ENCODE results near the gene MSI1. TPM values are rescaled to one million over a fixed set of nuclear protein-coding genes. Genes with fewer than 3 reads are reported as not detected.

The MSI1 gene
- total and polyA plus RNA-seq, 2 experiments from 2014 or later, result 12.8 to 16.9 TPM

DNA sequence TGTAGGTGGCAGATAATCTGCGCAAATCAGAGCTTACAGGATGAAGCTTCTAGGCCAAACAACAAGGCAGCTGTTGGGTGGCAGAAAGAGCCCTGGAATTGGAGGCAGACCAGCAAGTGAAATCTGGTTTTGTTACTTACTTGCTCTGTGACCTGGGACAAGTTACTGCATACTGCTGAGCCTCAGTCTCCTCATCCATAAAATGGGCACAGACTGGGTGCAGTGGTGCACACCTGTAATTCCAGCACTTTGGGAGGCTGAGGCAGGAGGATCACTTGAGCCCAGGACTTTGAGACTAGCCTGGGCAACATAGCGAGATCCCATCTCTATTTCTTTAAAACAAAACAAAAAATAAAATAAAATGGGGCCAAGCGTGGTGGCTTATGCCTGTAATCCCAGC lies 37.6 kb upstream of the MSI1 start:
- no peak overlapping the region for H3K27ac ChIP-seq (ENCODE audit: low read depth)
- H3K79me2 ChIP-seq (replicated peaks; ENCODE audit: insufficient read depth), result no peaks in the 10 kb centered on the region
- peaks cover 7% of the 10 kb centered on the region; the same call in 1 of the 2 replicates for H3F3A ChIP-seq (replicated peaks; ENCODE audit: low read depth)
- DNase-seq (ENCODE audit: low spot score) (no peak), ATAC-seq (no peak)
- no peaks in the 10 kb centered on the region for H3K9me2 ChIP-seq (ENCODE audit: insufficient read depth)
- H3K27ac Mint-ChIP-seq, result no peak overlapping the region
- H3K9me3 Mint-ChIP-seq, result no peaks in the 10 kb centered on the region
- no peak overlapping the region for H3K4me2 ChIP-seq
- H3K27me3 Mint-ChIP-seq (ENCODE audit: insufficient read depth, low read depth, poor library complexity), result peaks cover 8% of the 10 kb centered on the region
- peaks cover 15% of the 10 kb centered on the region; the same call in 1 of the 2 replicates for H3K4me1 ChIP-seq (ENCODE audit: insufficient read depth)
- no peak overlapping the region for H2AFZ ChIP-seq
- H4K20me1 ChIP-seq (replicated peaks; ENCODE audit: insufficient read depth), result no peaks in the 10 kb centered on the region
- H3K36me3 ChIP-seq (ENCODE audit: insufficient read depth), result no peaks in the 10 kb centered on the region
- H3K36me3 Mint-ChIP-seq (ENCODE audit: low read depth), result no peaks in the 10 kb centered on the region
- no peak overlapping the region for H3K4me3 ChIP-seq
- H3K4me1 Mint-ChIP-seq, result peaks cover 13% of the 10 kb centered on the region
- no peaks in the 10 kb centered on the region for H3K27me3 ChIP-seq (ENCODE audit: insufficient read depth)
- no peak overlapping the region for H3K4me3 Mint-ChIP-seq
- TF ChIP-seq EZH2 (IDR thresholded peaks at IDR 0.05; ENCODE audit: low read depth, unreplicated experiment), result no peak

DNA sequence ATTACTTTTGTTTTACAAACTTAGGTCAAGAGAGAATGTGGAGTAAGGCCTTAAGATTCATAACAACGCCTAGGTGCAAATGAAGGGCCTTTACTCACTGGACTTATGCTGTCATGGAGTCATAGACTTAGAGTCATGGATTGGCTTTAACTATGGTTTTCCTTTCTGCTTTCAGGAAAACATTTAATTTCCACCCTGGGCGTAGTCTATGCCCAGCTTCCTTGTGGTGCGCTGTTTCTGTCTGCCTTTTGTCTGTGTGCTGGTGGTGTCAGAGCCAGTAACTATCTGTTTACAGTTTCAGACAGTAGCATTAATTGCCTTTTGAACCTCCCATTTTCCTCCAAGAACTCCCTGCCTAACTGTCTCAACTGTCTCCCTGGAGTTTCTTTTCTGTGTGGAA lies 37.1 kb upstream of the MSI1 start:
- Histone ChIP-seq H3F3A (replicated peaks; ENCODE audit: low read depth) (peaks cover 7% of the 10 kb centered on the region; the same call in 1 of the 2 replicates), H3K27me3 (ENCODE audit: insufficient read depth) (no peaks in the 10 kb centered on the region), H3K36me3 (ENCODE audit: insufficient read depth) (no peaks in the 10 kb centered on the region), H3K27ac (ENCODE audit: low read depth) (no peak overlapping the region), H3K4me3 (no peak overlapping the region), H3K4me2 (no peak overlapping the region), H3K79me2 (replicated peaks; ENCODE audit: insufficient read depth) (no peaks in the 10 kb centered on the region), H2AFZ (0 out of 2 replicates have a peak overlapping the region, but pooled peaks have one; percentile 18), H3K4me1 (ENCODE audit: insufficient read depth) (peaks cover 19% of the 10 kb centered on the region; the same call in 1 of the 2 replicates), H4K20me1 (replicated peaks; ENCODE audit: insufficient read depth) (no peaks in the 10 kb centered on the region), H3K9me2 (ENCODE audit: insufficient read depth) (no peaks in the 10 kb centered on the region)
- no peak for ATAC-seq
- DNase-seq (ENCODE audit: low spot score), result no peak
- peaks cover 13% of the 10 kb centered on the region for H3K4me1 Mint-ChIP-seq
- no peak overlapping the region for H3K4me3 Mint-ChIP-seq
- H3K27me3 Mint-ChIP-seq (ENCODE audit: insufficient read depth, low read depth, poor library complexity), result peaks cover 10% of the 10 kb centered on the region
- no peak overlapping the region for H3K27ac Mint-ChIP-seq
- no peaks in the 10 kb centered on the region for H3K36me3 Mint-ChIP-seq (ENCODE audit: low read depth)
- no peaks in the 10 kb centered on the region for H3K9me3 Mint-ChIP-seq
- TF ChIP-seq CREB1 (CRISPR knock-in tag; IDR thresholded peaks at IDR 0.05; ENCODE audit: low read depth) (no peak), JUNB (IDR thresholded peaks at IDR 0.05; ENCODE audit: unreplicated experiment) (no peak), ZNF331 (CRISPR knock-in tag; IDR thresholded peaks at IDR 0.05; ENCODE audit: low read depth) (no peak), EZH2 (IDR thresholded peaks at IDR 0.05; ENCODE audit: low read depth, unreplicated experiment) (no peak), EZH2phosphoT487 (IDR thresholded peaks at IDR 0.05; ENCODE audit: unreplicated experiment) (no peak), STAT1 (IDR thresholded peaks at IDR 0.05; ENCODE audit: unreplicated experiment) (no peak), NANOG (IDR thresholded peaks at IDR 0.05; ENCODE audit: borderline replicate concordance) (no peak), ZNF114 (CRISPR knock-in tag; IDR thresholded peaks at IDR 0.05) (no peak)
- TF ChIP-seq, protein P1, sequence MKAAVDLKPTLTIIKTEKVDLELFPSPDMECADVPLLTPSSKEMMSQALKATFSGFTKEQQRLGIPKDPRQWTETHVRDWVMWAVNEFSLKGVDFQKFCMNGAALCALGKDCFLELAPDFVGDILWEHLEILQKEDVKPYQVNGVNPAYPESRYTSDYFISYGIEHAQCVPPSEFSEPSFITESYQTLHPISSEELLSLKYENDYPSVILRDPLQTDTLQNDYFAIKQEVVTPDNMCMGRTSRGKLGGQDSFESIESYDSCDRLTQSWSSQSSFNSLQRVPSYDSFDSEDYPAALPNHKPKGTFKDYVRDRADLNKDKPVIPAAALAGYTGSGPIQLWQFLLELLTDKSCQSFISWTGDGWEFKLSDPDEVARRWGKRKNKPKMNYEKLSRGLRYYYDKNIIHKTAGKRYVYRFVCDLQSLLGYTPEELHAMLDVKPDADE (IDR thresholded peaks at IDR 0.05), result no peak
- TF ChIP-seq, protein P2, sequence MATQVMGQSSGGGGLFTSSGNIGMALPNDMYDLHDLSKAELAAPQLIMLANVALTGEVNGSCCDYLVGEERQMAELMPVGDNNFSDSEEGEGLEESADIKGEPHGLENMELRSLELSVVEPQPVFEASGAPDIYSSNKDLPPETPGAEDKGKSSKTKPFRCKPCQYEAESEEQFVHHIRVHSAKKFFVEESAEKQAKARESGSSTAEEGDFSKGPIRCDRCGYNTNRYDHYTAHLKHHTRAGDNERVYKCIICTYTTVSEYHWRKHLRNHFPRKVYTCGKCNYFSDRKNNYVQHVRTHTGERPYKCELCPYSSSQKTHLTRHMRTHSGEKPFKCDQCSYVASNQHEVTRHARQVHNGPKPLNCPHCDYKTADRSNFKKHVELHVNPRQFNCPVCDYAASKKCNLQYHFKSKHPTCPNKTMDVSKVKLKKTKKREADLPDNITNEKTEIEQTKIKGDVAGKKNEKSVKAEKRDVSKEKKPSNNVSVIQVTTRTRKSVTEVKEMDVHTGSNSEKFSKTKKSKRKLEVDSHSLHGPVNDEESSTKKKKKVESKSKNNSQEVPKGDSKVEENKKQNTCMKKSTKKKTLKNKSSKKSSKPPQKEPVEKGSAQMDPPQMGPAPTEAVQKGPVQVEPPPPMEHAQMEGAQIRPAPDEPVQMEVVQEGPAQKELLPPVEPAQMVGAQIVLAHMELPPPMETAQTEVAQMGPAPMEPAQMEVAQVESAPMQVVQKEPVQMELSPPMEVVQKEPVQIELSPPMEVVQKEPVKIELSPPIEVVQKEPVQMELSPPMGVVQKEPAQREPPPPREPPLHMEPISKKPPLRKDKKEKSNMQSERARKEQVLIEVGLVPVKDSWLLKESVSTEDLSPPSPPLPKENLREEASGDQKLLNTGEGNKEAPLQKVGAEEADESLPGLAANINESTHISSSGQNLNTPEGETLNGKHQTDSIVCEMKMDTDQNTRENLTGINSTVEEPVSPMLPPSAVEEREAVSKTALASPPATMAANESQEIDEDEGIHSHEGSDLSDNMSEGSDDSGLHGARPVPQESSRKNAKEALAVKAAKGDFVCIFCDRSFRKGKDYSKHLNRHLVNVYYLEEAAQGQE (IDR thresholded peaks at IDR 0.05; ENCODE audit: unreplicated experiment), result no peak
- TF ChIP-seq, protein P3, sequence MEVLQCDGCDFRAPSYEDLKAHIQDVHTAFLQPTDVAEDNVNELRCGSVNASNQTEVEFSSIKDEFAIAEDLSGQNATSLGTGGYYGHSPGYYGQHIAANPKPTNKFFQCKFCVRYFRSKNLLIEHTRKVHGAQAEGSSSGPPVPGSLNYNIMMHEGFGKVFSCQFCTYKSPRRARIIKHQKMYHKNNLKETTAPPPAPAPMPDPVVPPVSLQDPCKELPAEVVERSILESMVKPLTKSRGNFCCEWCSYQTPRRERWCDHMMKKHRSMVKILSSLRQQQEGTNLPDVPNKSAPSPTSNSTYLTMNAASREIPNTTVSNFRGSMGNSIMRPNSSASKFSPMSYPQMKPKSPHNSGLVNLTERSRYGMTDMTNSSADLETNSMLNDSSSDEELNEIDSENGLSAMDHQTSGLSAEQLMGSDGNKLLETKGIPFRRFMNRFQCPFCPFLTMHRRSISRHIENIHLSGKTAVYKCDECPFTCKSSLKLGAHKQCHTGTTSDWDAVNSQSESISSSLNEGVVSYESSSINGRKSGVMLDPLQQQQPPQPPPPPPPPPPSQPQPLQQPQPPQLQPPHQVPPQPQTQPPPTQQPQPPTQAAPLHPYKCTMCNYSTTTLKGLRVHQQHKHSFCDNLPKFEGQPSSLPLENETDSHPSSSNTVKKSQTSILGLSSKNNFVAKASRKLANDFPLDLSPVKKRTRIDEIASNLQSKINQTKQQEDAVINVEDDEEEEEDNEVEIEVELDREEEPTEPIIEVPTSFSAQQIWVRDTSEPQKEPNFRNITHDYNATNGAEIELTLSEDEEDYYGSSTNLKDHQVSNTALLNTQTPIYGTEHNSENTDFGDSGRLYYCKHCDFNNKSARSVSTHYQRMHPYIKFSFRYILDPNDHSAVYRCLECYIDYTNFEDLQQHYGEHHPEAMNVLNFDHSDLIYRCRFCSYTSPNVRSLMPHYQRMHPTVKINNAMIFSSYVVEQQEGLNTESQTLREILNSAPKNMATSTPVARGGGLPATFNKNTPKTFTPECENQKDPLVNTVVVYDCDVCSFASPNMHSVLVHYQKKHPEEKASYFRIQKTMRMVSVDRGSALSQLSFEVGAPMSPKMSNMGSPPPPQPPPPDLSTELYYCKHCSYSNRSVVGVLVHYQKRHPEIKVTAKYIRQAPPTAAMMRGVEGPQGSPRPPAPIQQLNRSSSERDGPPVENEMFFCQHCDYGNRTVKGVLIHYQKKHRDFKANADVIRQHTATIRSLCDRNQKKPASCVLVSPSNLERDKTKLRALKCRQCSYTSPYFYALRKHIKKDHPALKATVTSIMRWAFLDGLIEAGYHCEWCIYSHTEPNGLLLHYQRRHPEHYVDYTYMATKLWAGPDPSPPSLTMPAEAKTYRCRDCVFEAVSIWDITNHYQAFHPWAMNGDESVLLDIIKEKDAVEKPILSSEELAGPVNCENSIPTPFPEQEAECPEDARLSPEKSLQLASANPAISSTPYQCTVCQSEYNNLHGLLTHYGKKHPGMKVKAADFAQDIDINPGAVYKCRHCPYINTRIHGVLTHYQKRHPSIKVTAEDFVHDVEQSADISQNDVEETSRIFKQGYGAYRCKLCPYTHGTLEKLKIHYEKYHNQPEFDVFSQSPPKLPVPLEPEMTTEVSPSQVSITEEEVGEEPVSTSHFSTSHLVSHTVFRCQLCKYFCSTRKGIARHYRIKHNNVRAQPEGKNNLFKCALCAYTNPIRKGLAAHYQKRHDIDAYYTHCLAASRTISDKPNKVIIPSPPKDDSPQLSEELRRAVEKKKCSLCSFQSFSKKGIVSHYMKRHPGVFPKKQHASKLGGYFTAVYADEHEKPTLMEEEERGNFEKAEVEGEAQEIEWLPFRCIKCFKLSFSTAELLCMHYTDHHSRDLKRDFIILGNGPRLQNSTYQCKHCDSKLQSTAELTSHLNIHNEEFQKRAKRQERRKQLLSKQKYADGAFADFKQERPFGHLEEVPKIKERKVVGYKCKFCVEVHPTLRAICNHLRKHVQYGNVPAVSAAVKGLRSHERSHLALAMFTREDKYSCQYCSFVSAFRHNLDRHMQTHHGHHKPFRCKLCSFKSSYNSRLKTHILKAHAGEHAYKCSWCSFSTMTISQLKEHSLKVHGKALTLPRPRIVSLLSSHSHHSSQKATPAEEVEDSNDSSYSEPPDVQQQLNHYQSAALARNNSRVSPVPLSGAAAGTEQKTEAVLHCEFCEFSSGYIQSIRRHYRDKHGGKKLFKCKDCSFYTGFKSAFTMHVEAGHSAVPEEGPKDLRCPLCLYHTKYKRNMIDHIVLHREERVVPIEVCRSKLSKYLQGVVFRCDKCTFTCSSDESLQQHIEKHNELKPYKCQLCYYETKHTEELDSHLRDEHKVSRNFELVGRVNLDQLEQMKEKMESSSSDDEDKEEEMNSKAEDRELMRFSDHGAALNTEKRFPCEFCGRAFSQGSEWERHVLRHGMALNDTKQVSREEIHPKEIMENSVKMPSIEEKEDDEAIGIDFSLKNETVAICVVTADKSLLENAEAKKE (CRISPR knock-in tag; IDR thresholded peaks at IDR 0.05), result no peak
